HCT116 (cell line): Measurements from ENCODE around the gene TEK.

Source experiments
- CBX3 ChIP-seq: IDR thresholded peaks from 2 replicates; pipeline ENCODE4 v1.6.1; 2012; ENCODE audit warnings: low read depth
- CEBPB ChIP-seq: IDR thresholded peaks from 2 replicates; pipeline ENCODE4 v1.6.1; 2012; ENCODE audit warnings: low read depth
- CTCF ChIP-seq, 3 experiments: fragments of 200-600 bp in 1 of 3; sonication (generic) in 1 of 3; IDR thresholded peaks in 2 of 3; conservative IDR thresholded peaks in 1 of 3; 2 replicates each; pipeline ENCODE4 v1.5.1; 2012 to 2017; ENCODE audit warnings: low read depth in 2 of 3, low read length in 2 of 3, antibody characterized with exemption in 1 of 3, borderline replicate concordance in 1 of 3, control low read depth in 1 of 3, mild to moderate bottlenecking in 1 of 3, mixed read lengths in 1 of 3, mixed run types in 1 of 3, moderate library complexity in 1 of 3; ENCODE audit not compliant: insufficient read depth in 1 of 3
- ELF1 ChIP-seq: IDR thresholded peaks from 2 replicates; pipeline ENCODE4 v1.6.1; 2012; ENCODE audit warnings: low read depth, borderline replicate concordance
- EZH2 ChIP-seq: fragments of 200-600 bp; sonication (generic); IDR thresholded peaks from 2 replicates; pipeline ENCODE4 v1.6.1; 2017; ENCODE audit warnings: antibody characterized with exemption, mixed run types
- JUND ChIP-seq: IDR thresholded peaks from 2 replicates; pipeline ENCODE4 v1.6.1; 2012
- POLR2A ChIP-seq: IDR thresholded peaks from 2 replicates; pipeline ENCODE4 v1.7.0; 2011; ENCODE audit warnings: borderline replicate concordance; ENCODE audit not compliant: insufficient read depth, insufficient read length; ENCODE audit errors: extremely low read depth
- POLR2AphosphoS5 ChIP-seq: IDR thresholded peaks from 2 replicates; pipeline ENCODE4 v1.6.1; 2011; ENCODE audit warnings: mild to moderate bottlenecking, low read depth, low read length, moderate library complexity
- RAD21 ChIP-seq: IDR thresholded peaks from 2 replicates; pipeline ENCODE4 v1.6.1; 2012; ENCODE audit warnings: low read depth, mild to moderate bottlenecking
- YY1 ChIP-seq: IDR thresholded peaks from 2 replicates; pipeline ENCODE4 v1.6.1; 2011; ENCODE audit warnings: low read length, low read depth, moderate library complexity, mild to moderate bottlenecking; ENCODE audit not compliant: insufficient replicate concordance; ENCODE audit errors: extremely low read depth
- ZBTB33 ChIP-seq: IDR thresholded peaks from 2 replicates; pipeline ENCODE4 v1.6.1; 2011; ENCODE audit warnings: mild to moderate bottlenecking, low read length, moderate library complexity; ENCODE audit not compliant: insufficient replicate concordance; ENCODE audit errors: extremely low read depth
- ZNF274 ChIP-seq: fragments of 200-500 bp; sonication (Bioruptor generic); IDR thresholded peaks from 2 replicates; pipeline ENCODE4 v1.6.1; 2014; ENCODE audit warnings: mild to moderate bottlenecking, low read depth, low read length, inconsistent platforms

GRCh38 chr9:27078685-27079084 lies 30.3 kb upstream of the TEK start:
- TF ChIP-seq CTCF (IDR thresholded peaks at IDR 0.05 in 2 of 3, conservative IDR thresholded peaks at IDR 0.05 in 1 of 3; ENCODE audit: borderline replicate concordance in 1 of 3, insufficient read depth in 1 of 3, low read depth in 2 of 3, low read length in 2 of 3) (no peak), ZNF274 (no peak), ZBTB33 (no peak), POLR2AphosphoS5 (no peak), EZH2 (no peak), YY1 (no peak), CEBPB (no peak), POLR2A (no peak), RAD21 (no peak), CBX3 (no peak), ELF1 (no peak), JUND (no peak)
